Esophagus squamous epithelium (tissue), 4 donors: ENCODE results near the gene CRHR1.

ENCODE experiments used
- CTCF ChIP-seq, 6 experiments: fragments of 450-650 bp in 4 of 6; fragments of 200-600 bp in 2 of 6; sonication (generic) in 2 of 6; IDR thresholded peaks; one replicate each; pipeline ENCODE4 v1.5.1; 2016 to 2019; ENCODE audit warnings: antibody characterized with exemption in 6 of 6, mild to moderate bottlenecking in 4 of 6, moderate library complexity in 4 of 6
- POLR2A ChIP-seq, 4 donors: fragments of 450-650 bp; IDR thresholded peaks; one replicate each; pipeline ENCODE4 v1.6.1; 2017; ENCODE audit warnings: antibody characterized with exemption in 4 of 4, mild to moderate bottlenecking in 4 of 4, moderate library complexity in 3 of 4

GRCh38 chr17:45855691-45856336, 71.7 kb downstream of the CRHR1 start:
- no peak for TF ChIP-seq CTCF (IDR thresholded peaks at IDR 0.05)
- no peak for TF ChIP-seq POLR2A (IDR thresholded peaks at IDR 0.05)
